Measurements from ENCODE around the gene ZNF555.

- no peak for TF ChIP-seq CTCF (IDR thresholded peaks at IDR 0.05; ENCODE audit: borderline replicate concordance, extremely low read depth, low read length, poor library complexity, severe bottlenecking)
- TF ChIP-seq EZH2 (IDR thresholded peaks at IDR 0.05; ENCODE audit: borderline replicate concordance, low read depth, low read length, severe bottlenecking) = no peak
Observed at GRCh38 chr19:2802826-2803225, 38.4 kb upstream of the ZNF555 start.

All from DND-41 (cell line).